ENCODE measurements around the gene TNNI3K.

DNA sequence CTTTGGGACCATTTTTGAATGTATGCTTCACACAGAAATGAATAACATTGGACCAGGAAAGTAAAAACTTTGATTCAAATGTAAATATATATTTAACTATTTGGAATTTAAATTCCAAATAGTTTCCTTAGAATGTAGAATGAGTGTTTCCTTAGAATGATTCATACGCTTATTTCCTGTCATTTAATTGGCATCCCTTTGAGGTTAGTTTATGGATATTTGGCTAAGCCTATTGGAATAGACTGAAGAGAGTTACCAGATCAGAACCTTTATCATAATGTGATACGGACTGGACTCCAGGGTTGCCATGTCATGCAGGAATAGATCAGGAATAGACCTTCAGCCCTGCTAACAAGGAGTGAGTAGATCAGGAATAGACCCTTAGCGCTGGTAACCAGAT, 133.1 kb downstream of the TNNI3K start:
- TF ChIP-seq, protein P1, sequence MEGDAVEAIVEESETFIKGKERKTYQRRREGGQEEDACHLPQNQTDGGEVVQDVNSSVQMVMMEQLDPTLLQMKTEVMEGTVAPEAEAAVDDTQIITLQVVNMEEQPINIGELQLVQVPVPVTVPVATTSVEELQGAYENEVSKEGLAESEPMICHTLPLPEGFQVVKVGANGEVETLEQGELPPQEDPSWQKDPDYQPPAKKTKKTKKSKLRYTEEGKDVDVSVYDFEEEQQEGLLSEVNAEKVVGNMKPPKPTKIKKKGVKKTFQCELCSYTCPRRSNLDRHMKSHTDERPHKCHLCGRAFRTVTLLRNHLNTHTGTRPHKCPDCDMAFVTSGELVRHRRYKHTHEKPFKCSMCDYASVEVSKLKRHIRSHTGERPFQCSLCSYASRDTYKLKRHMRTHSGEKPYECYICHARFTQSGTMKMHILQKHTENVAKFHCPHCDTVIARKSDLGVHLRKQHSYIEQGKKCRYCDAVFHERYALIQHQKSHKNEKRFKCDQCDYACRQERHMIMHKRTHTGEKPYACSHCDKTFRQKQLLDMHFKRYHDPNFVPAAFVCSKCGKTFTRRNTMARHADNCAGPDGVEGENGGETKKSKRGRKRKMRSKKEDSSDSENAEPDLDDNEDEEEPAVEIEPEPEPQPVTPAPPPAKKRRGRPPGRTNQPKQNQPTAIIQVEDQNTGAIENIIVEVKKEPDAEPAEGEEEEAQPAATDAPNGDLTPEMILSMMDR (conservative IDR thresholded peaks at IDR 0.05; ENCODE audit: low read depth, low read length): no peak
- no peak for TF ChIP-seq EZH2 (IDR thresholded peaks at IDR 0.05; ENCODE audit: borderline replicate concordance, low read depth, low read length, poor library complexity, severe bottlenecking)
